Ovary (tissue), 9 donors: ENCODE data around the gene APBA3. TPM values are rescaled to one million over a fixed set of nuclear protein-coding genes. Genes with fewer than 3 reads are reported as not detected.

Experiments used
- DNase-seq, 5 donors: peaks; one replicate each; pipeline ENCODE4 v3.0.0-alpha.2; 2019 to 2020
- H3K27ac ChIP-seq, 2 donors: fragments of 200-600 bp; one replicate each; pipeline versions ENCODE4 v1.5.1 to v1.8.0; 2019 to 2022
- H3K27me3 ChIP-seq: fragments of 200-600 bp; one replicate; pipeline ENCODE4 v1.8.0; 2022
- H3K36me3 ChIP-seq: fragments of 200-600 bp; sonication (generic); one replicate; pipeline ENCODE4 v1.5.1; 2019
- H3K4me1 ChIP-seq: one replicate; pipeline ENCODE4 v1.8.1; 2013; ENCODE audit warnings: mild to moderate bottlenecking, moderate library complexity; ENCODE audit not compliant: insufficient read depth
- H3K4me3 ChIP-seq: fragments of 200-600 bp; sonication (generic); one replicate; pipeline ENCODE4 v1.5.1; 2017
- H3K9me3 ChIP-seq, 2 donors: fragments of 200-600 bp in 1 of 2; sonication (generic) in 1 of 2; one replicate each; pipeline versions ENCODE4 v1.5.1 to v1.8.1; 2013 to 2019; ENCODE audit warnings: mild to moderate bottlenecking in 1 of 2, moderate library complexity in 1 of 2
- CTCF ChIP-seq, 3 donors: fragments of 450-650 bp in 2 of 3; fragments of 200-600 bp in 1 of 3; IDR thresholded peaks; one replicate each; pipeline versions ENCODE4 v1.5.1 to v1.8.0; 2016 to 2022; ENCODE audit warnings: antibody characterized with exemption in 3 of 3, mild to moderate bottlenecking in 1 of 3
- EP300 ChIP-seq: sonication (generic); formaldehyde crosslinking; IDR thresholded peaks from one replicate; pipeline ENCODE4 v1.6.1; 2017; ENCODE audit warnings: antibody characterized with exemption
- POLR2A ChIP-seq: fragments of 450-650 bp; IDR thresholded peaks from one replicate; pipeline ENCODE4 v1.6.1; 2017; ENCODE audit warnings: antibody characterized with exemption, mild to moderate bottlenecking, moderate library complexity
- WGBS, 3 donors: extraction: QIAGEN DNeasy Blood & Tissue Kit in 1 of 3; methylation state at CpG; one replicate each; pipeline versions ENCODE4 v1.1.5 to v1.1.7; 2013 to 2017; 5-methylcytosine and 5-hydroxymethylcytosine counted together
- intact Hi-C, 4 donors: fragments of 100-400 bp; cut with DNase I; formaldehyde crosslinking; loops; one replicate each; pipeline versions ENCODE4 v1.11.0 to v1.15.1; 2022 to 2023
- polyA plus RNA-seq, 2 donors: library from polyadenylated mRNA; stranded (reverse); fragments of 200-250 nt in 1 of 2; fragments of 350-450 nt in 1 of 2; fragmentation: Illumina TruSeq in 1 of 2; extraction: RNeasy Lipid Tissue Mini Kit (QIAGEN cat#74804) in 1 of 2; gene quantifications; one replicate each; pipeline ENCODE4 v1.2.3, GENCODE V29; 2013 to 2014
- total RNA-seq, 7 donors: library from RNA; depleted of rRNA in 2 of 7; stranded (reverse); fragments of >200 nt in 2 of 7; fragmentation: NEBNext Ultra II Directional in 3 of 7; extraction: Animal tissue kit (Norgen Biotek cat#: 25700) in 3 of 7; gene quantifications; one replicate each; pipeline versions ENCODE4 v1.1.0 to v1.2.4, GENCODE V29; 2016 to 2023
- donor health status: DM: no; HTN: no; CAD: no; lungs with moderate emphysema.
- donor health status: DM: no; HTN: no; CAD: no.
- donor health status: Bipolar disorder and iron deficiency.
- donor health status: DM: yes; HTN: yes; CAD: no.
- donor health status: DM: no; HTN: no; CAD: no.
- donor health status: DM: yes; HTN: yes; CAD: no.

The APBA3 gene
- total and polyA plus RNA-seq, 9 donors, result 0.88 to 25.4 (median 20.2) TPM

GRCh38 chr19:3748965-3749364 is 12.5 kb downstream of the APBA3 start:
- H3K9me3 ChIP-seq, result no peaks in the 10 kb centered on the region
- H3K4me3 ChIP-seq, result no peak overlapping the region
- intact Hi-C loops, result no loop called here
- no peak for DNase-seq
- WGBS, 3 donors, result 71 to 78% (median 72%) methylated on average over 8 of the region's 8 CpGs
- no peak overlapping the region for H3K27ac ChIP-seq
- no peaks in the 10 kb centered on the region for H3K36me3 ChIP-seq
- H3K4me1 ChIP-seq, result no peaks in the 10 kb centered on the region
- no peak for TF ChIP-seq CTCF (IDR thresholded peaks at IDR 0.05)
- no peaks in the 10 kb centered on the region for H3K27me3 ChIP-seq

DNA sequence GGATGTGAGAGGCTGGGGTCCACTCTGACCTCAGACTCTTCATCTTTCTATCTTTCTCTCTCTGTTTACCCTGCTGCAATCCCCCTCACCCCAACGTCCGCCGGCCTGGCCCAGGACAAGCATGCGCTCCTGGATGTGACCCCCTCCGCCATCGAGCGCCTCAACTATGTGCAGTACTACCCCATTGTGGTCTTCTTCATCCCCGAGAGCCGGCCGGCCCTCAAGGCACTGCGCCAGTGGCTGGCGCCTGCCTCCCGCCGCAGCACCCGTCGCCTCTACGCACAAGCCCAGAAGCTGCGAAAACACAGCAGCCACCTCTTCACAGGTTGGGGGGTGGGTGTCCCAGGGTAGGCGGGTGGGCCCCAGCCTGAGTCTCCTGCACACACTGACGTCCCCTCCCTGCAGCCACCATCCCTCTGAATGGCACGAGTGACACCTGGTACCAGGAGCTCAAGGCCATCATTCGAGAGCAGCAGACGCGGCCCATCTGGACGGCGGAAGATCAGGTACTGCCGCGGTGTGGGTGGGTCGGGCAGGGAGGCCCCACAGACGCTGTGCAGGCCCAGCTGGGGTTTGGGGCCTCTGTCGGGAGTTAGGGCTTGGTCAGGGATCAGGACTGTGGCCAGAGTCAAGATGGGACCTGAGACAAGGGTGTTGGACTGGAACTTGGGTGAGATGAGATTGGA is 15.0 kb downstream of the APBA3 start:
- no peak overlapping the region for H3K4me3 ChIP-seq
- no peak for DNase-seq
- no peaks in the 10 kb centered on the region for H3K4me1 ChIP-seq
- H3K27ac ChIP-seq, result no peak overlapping the region
- no peaks in the 10 kb centered on the region for H3K9me3 ChIP-seq
- H3K36me3 ChIP-seq, result no peaks in the 10 kb centered on the region
- intact Hi-C loops, result no loop called here
- no peaks in the 10 kb centered on the region for H3K27me3 ChIP-seq
- TF ChIP-seq EP300, result no peak
- no peak for TF ChIP-seq CTCF (IDR thresholded peaks at IDR 0.05)
- TF ChIP-seq POLR2A, result no peak
- 19 to 36% (median 20%) methylated on average over 31 of the region's 31 CpGs for WGBS, 3 donors

GRCh38 chr19:3745363-3746045 is 16.0 kb downstream of the APBA3 start:
- Histone ChIP-seq H3K36me3 (no peaks in the 10 kb centered on the region), H3K4me3 (no peak overlapping the region), H3K9me3 (no peaks in the 10 kb centered on the region), H3K27me3 (no peaks in the 10 kb centered on the region), H3K4me1 (no peaks in the 10 kb centered on the region), H3K27ac (no peak overlapping the region)
- intact Hi-C loops, result no loop called here
- no peak for DNase-seq
- WGBS, 3 donors, result 61 to 79% (median 62%) methylated on average over 8 of the region's 8 CpGs
- TF ChIP-seq EP300 (no peak), CTCF (IDR thresholded peaks at IDR 0.05) (no peak)

DNA sequence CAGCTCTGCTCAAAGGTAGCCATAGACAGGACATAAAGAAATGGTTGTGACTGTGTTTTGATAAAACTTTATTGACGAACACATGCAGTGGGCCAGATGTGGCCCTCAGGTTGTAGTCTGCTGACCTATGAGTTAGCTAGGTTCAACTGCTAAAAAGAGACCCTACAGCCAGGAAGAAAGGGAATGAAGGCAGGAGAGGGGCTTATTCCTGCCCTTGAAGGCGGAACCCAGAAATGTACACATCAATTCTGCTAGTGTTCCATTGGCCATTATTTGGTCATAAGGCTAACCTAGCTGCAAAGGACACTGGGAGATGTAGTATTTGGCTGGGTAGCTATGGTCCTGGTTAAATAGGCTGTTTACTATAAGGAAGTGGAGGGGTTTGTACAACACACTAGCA is 18.0 kb downstream of the APBA3 start:
- WGBS, 3 donors, result 91 to 100% (median 94%) methylated on average over 2 of the region's 2 CpGs
- H3K4me1 ChIP-seq, result no peaks in the 10 kb centered on the region
- intact Hi-C loops, result no loop called here
- no peak overlapping the region for H3K4me3 ChIP-seq
- no peaks in the 10 kb centered on the region for H3K36me3 ChIP-seq
- H3K9me3 ChIP-seq, result no peaks in the 10 kb centered on the region
- H3K27ac ChIP-seq, result no peak overlapping the region
- DNase-seq, result no peak
- TF ChIP-seq EP300 (no peak), CTCF (IDR thresholded peaks at IDR 0.05) (no peak), POLR2A (no peak)
- H3K27me3 ChIP-seq, result no peaks in the 10 kb centered on the region
